ENCODE measurements around the gene PDGFA. TPM values are rescaled to one million over a fixed set of nuclear protein-coding genes. Genes with fewer than 3 reads are reported as not detected.
A peak's percentile ranks its signal among the peaks of the same experiment; 100 is the strongest.

PDGFA gene
- total RNA-seq, 1 experiment from 2014 or later = 48.1 TPM

DNA sequence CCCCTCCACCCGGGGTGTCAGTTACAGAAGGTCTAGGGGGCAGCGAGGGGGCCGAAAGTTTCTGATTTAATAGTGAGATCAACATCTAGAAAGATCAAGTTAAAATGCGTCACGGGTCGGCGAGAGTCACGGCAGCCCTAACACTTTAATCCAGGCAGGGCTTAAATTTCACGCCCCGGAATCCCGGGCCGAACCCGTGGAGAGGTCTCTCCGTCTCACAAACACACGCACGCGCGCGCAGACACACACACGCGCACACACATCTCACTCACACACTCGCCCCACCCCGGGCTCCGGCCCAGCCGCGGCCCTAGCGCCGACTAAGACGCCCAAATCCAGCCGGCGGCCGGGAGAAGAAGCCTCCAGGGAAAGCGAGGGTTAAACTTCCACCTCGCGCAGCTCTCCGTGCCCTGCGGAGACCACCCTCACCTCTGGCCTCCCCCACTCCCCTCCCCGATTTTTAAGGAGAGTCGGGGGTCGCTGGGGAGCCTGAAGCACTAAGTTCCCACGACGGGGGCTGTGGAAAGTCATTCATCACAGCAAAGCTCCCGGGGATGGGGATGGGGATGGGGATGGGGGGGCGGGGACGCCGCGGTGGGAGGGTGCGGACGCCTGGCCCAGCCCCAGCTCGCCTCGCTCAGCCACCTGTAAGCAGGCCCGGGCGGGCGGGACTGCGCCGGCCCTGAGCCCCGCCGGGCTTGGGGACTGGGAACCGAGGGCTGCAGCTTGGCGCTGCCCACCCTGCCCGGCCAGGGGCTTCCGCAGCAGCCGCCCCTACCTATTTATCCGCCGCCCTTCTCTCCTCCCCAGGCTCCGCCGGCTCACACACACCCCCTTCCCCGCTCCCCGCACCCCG is 1.6 kb downstream of the PDGFA start:
- DNase-seq (ENCODE audit: low read depth) = peak; percentile 77

DNA sequence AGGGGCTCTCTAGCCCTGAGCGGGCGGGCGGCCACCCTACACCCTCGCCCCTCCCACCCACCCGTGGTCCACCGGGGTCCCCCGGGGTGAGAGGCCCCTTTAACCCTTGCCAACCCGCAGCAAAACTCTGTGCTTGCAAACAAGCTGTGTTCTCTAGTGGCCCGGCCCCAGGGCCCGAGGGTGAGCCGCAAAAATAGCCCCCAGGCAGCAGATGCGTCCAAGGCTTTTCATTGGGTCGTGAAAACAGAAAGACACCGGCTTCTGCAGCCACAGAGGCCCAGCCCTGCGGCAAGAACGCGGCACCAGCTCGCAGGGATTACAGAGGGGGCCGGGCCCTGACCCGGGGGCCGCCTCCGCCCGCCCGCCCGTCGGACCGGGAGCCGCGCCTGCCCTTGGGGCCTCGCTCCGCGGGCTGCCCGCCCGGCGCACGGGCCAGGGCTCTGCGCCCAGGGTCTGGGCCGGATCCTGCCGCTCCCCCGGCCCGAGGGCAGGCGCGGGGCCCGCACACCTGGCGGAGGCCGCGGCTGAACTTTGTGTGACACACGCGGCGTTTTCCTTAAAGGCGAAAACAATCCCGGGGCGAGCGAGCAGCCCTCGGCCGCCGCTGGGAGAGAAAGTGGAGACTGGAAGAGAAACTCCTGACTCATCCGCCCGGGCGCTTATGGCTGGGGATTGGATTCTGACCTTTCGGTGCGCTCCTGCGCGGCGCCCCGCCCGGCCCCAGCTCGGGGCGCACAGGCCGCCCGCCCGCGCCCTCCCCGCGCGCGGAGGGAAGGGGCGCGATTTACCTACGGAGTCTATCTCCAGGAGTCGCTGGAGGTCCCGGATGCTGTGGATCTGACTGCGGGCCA is 2.8 kb downstream of the PDGFA start:
- peak; percentile 93 for DNase-seq (ENCODE audit: low read depth)

DNA sequence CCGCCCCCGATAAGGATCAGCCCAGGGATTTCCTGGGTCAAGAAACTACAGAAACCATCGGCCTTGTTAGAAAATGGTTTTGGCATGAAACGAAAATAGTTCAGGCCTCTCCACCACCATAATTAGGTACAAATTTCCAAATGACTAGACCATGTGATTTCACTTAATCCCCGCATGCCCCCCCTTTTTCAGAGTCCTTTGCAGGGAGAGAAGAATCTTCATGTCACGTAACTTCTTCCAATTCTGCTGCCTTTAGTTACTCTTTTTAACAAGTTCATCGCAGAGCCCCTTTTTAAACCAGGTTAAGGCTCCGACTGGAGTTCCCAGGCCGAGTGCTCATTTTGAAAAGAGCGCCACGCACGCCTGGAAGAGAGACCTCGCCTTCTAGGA is 3.4 kb downstream of the PDGFA start:
- DNase-seq (ENCODE audit: low read depth) = peak; percentile 73

DNA sequence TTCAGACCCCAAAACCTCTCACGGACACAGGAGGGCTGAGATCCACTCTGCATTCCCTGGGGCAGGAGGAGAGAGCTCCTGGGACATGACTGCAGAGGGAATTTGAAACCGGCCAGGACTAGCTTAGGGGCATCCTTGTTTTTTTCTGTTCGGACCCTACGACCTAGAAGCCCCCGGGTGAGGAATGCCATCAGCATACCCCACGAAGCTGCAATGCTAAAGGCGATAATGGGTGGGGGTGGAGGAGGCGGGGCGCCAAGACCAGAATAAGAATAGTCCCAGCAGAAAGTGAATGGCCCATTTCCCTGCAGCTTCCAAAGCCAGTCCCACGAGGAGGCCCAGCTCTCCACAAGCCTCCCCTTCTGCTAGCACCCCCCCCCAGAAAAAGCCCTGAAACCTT is 4.0 kb downstream of the PDGFA start:
- DNase-seq (ENCODE audit: low read depth) = no peak

DNA sequence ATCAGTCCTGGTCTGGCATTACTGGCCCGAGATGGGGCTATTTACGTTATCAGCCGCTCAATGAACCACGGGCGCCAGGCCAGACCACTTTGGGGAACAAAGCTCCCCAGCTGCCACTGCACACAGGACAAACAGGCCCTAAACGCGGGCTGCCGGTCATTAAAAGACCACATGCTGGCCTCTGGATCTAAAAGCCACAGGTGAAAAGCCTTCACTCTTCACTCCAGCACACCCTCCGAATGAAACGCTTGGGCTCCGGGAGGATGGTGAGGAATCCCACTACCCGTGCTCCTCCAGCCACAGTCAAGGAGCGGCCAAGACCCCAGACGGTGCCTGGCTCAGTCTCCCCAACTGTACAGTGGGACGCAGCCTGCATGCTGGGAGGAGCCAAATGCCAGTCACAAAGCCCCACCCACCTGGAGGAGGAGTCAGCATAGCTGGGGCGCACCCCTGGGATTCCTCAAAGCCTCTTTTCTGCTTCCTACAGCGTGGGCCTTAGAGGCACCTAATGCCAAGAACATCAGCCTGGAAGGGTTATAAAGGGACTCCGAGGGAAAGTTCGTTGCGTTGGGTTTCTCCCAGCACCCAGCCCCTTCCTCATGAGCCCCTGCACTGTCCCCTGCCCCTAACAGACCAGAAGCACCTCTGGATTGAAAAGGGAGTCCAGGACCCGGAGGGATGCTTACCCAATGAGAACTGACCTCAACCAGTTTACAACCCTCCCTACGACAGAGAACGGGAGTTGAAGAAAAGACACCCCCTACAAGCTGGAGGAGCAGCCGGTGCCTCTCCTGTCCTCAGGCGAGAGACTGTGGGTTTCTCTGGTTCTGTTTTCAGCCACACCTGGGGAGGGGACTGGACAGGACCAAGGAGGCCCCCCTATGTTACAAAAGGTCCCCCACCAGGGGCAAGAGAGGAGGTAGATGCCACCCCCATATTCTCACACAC is 4.7 kb downstream of the PDGFA start:
- peak; percentile 68 for DNase-seq (ENCODE audit: low read depth)

DNA sequence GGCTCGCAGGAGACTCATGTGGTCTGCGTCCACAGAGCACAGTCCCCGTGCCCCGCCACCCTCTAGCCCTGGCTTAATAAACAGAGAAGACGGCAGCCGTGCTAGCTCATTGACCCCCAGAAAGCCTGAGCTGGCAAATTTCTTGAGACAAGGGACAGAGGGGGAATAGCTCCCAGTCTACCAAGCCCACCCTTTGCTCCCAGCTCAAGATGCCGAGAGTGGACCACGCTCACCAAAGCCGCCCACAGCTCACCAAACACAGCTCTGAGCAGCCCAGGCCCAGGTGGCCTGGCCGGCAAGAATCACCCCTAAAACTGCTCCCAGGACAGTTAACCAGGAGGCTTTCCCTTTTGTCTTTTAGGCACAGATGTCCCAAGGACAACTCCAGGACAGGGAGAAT is 5.4 kb downstream of the PDGFA start:
- DNase-seq (ENCODE audit: low read depth) = no peak

DNA sequence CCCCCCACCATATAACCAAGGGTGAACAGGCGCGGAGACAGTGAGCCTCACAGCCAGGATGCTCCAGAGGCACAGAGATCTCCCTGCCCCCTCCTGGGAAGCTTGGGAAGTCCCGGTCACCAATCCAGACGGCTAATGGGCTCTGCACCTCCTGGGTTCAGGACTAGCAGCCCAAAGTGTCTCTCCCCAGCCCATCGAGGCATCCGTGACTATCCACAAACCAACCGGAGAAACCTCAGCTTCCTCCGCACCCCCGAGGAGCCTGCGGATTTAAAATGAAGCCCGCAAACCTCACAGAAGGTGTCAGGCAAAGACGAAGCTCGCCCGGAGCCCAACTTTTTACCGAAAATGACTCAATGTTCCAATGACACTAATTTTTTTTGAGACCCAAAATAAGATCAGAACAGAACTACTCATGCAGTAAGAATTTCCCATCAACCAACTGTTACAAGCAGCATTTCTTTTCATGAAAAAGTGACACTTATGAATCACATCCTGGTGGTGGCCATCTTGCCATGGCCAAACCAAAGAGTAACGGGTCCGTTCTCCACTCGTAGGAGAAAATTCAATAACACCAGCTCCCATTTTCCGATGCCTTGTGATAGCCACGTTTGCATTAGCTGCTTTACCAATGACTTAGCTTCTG is 6.0 kb downstream of the PDGFA start:
- peak; percentile 95 for DNase-seq (ENCODE audit: low read depth)

DNA sequence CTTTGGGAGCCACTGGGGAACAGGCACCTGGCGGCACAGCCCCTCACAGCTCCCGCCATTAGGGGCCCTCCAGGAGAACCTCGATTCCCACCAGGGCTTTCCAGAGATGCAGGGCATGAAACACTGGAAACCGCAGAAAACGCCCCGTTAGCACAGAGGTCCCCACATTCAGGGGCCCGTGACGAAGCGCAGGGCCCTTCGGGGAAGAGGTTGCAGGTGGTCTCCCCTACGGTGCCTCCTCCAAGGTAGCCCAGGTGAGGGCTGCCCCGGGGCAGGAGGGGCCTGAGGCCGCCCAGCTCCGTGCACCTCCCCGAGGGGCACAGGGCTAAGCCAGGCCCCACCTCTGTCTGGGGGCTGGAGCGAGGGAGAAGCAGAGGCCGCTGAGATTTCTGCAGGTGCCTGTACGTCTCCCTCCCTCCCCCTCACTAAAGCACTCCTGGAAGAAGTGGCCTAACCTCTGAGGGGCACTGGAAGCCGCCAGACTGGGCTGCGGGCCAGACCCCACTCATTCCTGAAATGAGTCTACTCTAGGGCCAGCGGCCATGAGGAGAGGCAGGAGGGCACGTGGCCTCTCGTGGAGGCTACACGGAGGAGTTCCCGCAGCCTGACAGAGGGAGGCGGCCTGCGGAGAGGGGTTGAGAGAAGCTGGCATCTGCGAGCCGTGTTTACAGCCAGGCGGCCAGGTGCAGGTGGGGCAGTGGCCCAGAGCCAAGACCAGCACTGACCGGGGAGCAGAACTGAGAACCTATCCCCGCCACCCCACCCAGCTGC is 6.9 kb downstream of the PDGFA start:
- peak; percentile 66 for DNase-seq (ENCODE audit: low read depth)

DNA sequence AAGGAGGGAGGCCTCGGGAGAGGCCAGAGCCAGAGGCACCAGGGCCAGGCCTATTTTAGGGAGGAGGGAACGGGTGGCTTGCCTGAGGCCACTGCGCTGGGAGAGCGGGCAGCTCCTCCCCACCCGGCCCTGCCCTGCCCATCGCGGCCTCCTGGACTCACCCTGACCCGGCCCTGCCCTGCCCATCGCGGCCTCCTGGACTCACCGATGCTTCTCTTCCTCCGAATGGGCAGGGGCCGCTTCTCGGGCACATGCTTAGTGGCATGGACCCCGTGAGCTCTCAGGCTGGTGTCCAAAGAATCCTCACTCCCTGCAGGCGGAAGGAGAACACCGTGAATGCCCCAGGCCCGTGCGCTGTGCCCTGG is 7.5 kb downstream of the PDGFA start:
- DNase-seq (ENCODE audit: low read depth) = no peak

DNA sequence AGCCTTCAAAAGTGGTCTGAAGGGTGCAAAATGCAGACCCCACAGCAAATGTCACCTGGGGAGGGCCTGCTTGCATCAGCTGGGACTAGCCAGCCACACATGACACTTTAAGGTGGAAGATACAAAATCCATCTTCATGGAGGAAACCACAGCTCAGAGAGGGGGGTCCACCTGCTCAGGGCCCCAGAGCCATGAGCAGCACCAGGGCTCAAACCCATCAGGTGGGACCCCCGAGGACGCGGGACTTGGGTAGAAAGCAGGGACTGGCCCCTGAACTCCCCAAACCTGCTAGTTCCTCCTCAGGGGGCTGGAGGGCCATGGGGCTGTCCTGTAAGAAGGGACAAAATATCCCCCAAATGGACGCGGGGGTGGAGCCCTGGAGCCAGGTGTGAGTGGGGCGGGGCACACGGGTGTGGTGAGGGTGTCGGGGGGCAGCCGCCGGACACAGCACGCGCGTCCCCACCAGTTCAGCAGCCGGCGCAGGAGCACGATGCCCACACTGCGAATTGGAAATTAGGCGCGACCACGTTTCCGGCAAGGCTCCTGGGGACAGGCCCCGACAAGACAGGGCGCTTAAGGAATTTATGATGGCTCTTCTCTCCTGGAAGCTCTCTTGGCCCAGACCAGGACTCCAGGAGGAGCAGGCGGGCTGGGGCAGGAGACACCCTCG is 8.0 kb downstream of the PDGFA start:
- no peak for DNase-seq (ENCODE audit: low read depth)

DNA sequence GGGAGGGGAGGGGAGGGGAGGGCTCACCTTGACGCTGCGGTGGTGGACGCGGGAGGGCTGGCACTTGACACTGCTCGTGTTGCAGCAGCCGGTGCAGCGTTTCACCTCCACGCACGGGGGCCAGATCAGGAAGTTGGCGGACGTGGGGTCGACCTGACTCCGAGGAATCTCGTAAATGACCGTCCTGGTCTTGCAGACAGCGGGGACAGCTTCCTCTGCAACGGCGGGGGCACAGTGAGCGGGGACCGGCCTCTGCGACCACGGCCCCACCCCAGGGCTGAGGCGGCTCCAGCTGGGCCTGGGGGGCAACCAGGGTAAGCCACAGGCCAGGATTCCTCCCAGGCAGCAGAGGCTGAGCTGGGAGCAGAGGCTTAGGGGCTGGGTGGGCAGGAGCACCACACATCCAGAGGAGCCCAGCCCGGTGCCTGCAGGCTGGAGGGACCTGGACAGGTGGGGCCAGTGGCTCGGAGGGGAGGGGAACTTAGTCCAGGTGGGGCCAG is 8.8 kb downstream of the PDGFA start:
- DNase-seq (ENCODE audit: low read depth) = no peak

DNA sequence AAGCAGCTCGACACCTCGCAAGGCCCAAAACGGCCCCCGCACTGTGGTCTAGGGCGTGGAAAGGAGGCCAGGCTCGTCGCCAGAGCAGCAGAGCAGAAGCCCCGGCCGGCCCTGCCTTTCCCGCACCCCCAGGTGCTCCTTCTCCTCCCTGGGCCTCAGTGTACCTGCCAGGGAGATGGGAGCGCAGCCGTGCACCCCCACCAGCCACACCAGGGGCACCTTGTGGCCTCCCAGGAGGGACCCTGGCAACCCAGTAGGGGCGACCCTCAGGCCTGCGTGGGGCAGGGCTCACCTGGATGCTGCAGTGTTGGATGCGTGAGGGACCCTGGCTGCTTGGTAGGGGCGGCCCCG is 9.5 kb downstream of the PDGFA start:
- DNase-seq (ENCODE audit: low read depth) = no peak

DNA sequence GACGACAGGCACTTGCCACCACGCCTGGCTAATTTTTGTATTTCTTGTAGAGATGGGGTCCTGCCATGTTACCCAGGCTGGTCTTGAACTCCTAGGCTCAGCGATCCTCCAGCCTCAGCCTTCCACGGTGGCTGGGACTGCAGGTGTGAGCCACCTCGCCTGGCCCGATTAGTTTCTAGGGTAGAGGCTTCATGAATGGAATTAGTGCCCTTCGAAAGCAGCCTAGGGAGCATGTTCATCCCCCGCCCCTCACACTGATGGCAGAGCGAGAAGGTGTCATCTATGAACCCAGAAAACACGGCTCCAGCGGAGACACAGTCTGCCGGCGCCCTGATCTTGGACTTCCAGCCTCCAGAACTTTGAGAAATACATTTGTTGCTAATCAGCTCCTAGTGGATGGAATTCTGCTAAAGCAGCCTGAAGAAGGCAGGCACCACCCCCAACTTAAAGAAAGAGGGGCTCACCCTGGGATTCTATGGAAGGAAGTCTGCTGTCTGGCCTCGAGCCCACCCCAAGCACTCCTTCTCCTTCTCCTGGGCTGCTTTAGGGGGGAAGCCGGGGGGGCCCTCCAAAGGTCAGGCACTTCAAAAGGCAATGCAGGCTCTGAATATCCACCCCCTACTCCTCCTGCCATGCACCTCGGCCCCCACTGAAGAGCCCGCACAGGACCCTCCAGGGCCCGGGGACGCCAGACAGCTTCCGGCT is 10.1 kb downstream of the PDGFA start:
- no peak for DNase-seq (ENCODE audit: low read depth)

DNA sequence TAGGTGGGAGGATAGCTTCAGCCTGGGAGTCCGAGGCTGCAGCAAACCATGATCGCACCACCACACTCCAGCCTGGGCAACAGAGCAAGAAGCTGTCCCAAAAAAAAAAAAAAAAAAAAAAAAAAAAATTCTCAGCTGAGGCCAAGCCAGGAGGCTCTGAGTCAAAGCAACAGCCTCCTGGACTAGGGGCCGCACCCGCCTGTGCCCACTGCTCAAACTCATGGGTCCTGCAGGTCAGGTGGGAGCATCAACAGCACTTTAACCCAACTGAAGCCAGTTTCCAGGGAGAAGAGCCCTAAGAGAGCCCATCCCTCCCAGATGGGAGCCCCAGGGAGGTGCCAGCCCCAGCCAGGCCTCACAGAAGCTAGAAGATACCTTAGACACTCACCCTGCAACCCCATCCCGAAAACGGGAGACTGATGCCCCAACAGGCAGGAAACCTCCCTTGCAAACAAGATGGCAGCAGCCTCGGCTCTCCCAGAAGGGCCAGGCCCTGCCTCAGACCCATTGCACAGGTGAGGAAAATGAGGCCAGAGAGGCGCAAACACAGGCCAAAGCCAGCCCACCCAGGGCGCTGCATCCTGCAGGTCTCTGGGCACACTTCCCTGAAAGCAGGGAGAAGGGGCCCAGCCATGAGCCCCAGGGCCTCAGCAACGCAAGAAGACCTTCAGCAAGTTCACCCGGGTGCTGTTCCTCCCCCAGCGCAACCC is 11.0 kb downstream of the PDGFA start:
- DNase-seq (ENCODE audit: low read depth) = no peak

DNA sequence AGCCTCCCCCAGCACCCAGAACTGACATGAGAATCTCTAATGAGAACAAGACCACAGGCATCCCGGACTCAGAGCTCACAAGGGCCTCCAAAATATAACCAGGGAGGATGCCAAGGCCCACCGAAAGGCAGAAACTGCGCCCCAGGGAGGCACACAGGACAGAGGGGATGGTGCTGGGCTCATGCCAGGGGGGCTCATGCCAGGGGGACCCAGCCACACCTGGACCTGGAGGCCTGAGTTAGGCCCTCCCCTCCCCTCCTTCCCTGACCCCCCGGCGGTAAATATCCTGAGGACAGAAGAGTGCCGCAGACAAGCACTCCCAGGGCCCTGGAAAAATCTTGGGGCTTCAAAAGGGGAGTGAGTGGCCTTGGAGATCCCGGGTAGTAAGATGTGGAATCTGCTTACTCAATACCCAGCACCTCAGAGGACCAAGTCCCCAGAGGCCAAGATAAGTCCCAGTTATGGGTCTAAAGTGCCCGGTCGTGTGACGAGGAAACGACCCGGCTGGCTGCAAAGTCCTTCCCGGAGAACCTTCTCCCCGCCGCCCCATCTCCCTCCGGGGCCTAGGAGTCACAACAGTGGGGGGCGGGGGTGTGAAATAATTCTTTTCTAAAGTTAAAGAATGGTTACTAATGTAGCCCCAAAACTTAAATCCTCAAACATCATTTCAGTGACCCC is 11.9 kb downstream of the PDGFA start:
- DNase-seq (ENCODE audit: low read depth) = no peak

DNA sequence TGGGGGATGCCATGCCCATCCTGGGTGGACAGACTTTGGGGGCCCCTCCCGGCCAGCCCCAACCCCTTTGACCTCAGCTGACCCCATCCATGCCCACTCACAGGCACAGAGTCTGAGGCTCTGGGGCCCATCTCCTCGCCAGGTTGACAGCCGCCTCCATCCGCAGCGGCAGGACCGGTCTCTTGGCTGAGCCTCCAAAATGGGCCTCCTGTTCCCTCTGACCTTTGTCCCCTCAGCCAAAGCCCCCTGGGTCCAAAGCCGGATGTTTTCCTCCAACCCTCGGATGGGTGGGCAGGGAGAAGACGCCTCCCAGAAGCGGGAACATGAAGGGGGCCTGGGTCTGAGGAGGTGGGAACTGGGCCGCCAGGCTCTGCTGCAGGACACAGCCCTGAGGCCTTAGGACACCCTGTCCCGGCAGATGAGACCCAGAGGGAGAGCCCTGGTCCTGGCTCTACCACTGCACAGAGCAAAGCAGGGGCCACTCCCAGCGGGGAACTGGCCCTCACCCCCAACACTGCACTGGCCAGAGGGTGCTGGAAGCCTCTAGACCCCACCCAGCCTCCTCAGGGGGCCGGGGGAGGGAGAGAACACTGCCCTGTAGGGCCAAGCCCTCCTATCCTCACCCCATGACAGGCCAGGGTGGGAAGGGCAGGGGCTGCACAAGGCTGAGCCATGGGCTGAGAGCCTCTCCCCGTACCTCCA is 12.6 kb downstream of the PDGFA start:
- no peak for DNase-seq (ENCODE audit: low read depth)

DNA sequence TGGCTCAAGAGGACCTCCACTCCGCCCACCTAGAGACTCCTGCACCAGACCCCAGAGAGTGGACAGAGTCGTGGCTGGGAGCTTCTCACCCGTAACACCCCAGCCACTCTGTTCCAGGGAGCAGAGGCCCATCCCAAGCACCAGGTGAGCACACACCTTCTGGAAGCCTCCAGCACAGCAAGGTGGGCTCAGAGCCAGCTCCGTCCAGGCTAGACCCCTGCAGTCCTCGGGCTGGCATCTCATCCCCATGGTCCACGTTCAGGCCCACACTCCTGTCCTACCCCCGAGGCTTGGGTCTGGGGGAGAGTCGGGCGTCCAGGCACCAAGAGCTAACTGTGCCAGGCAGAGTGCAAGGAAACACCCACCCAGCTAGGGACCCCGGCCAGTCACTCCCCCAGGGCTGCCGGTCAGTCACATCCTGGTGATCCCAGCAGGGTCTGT is 13.2 kb downstream of the PDGFA start:
- no peak for DNase-seq (ENCODE audit: low read depth)

Data from RPMI7951 (cell line).